Activated T-helper 17 cell treated with anti-CD3 and anti-CD28 coated beads, Interleukin-2, amount 50 U/mL, for 72 hours (primary cell): ENCODE results near the gene ATRN. TPM values are rescaled to one million over a fixed set of nuclear protein-coding genes. Genes with fewer than 3 reads are reported as not detected.
"Not testable (repeated sequence)": the region's sequence is repeated elsewhere in the genome, so short reads cannot be mapped to it uniquely, and the experiment has no call there.

Source experiments
- ATAC-seq: fragments of 150-1000 bp; cut with Tn5 transposase; replicated peaks from 2 replicates; pipeline ENCODE4 v1.10.0; 2021; ENCODE audit warnings: mild to moderate bottlenecking, moderate library complexity
- H3K27ac Mint-ChIP-seq: one replicate; pipeline ENCODE4 v1.8.0; 2022; ENCODE audit warnings: mixed read lengths
- H3K27me3 Mint-ChIP-seq: one replicate; pipeline ENCODE4 v1.8.0; 2022; ENCODE audit warnings: mixed read lengths
- H3K36me3 Mint-ChIP-seq: one replicate; pipeline ENCODE4 v1.8.0; 2022; ENCODE audit warnings: low read depth, mild to moderate bottlenecking, mixed read lengths
- H3K4me1 Mint-ChIP-seq: one replicate; pipeline ENCODE4 v1.8.0; 2022; ENCODE audit warnings: mixed read lengths
- H3K4me3 Mint-ChIP-seq: one replicate; pipeline ENCODE4 v1.8.0; 2022; ENCODE audit warnings: mild to moderate bottlenecking, mixed read lengths
- H3K9me3 Mint-ChIP-seq: one replicate; pipeline ENCODE4 v1.8.0; 2022; ENCODE audit warnings: mixed read lengths
- total RNA-seq, 2 donors: library from RNA; stranded (reverse); gene quantifications; one replicate each; pipeline ENCODE4 v1.2.3, GENCODE V29; 2022

ATRN gene
- total RNA-seq, 2 donors from 2014 or later, result 8.5 to 10.8 TPM

- peaks cover 17% of the 10 kb centered on the region for H3K9me3 Mint-ChIP-seq
Observed at GRCh38 chr20:3521852-3522740, 51.3 kb downstream of the ATRN start.

GRCh38 chr20:3524696-3525095 is 53.9 kb downstream of the ATRN start:
- not testable (repeated sequence) for H3K27ac Mint-ChIP-seq, H3K27me3 Mint-ChIP-seq, H3K4me1 Mint-ChIP-seq, ATAC-seq, H3K4me3 Mint-ChIP-seq, H3K36me3 Mint-ChIP-seq
- peaks cover 17% of the 10 kb centered on the region for H3K9me3 Mint-ChIP-seq

More at GRCh38 chr20:3521852-3522740, 51.3 kb downstream of the ATRN start:
- H3K27me3 Mint-ChIP-seq, result no peaks in the 10 kb centered on the region
- peaks cover 5% of the 10 kb centered on the region for H3K36me3 Mint-ChIP-seq
- H3K27ac Mint-ChIP-seq, result no peak overlapping the region
- H3K4me3 Mint-ChIP-seq, result no peak overlapping the region
- no peak for ATAC-seq
- no peaks in the 10 kb centered on the region for H3K4me1 Mint-ChIP-seq

GRCh38 chr20:3532089-3532615 is 61.3 kb downstream of the ATRN start:
- Mint-ChIP-seq H3K36me3 (peaks cover 18% of the 10 kb centered on the region), H3K4me3 (no peak overlapping the region), H3K9me3 (no peaks in the 10 kb centered on the region), H3K27me3 (no peaks in the 10 kb centered on the region), H3K27ac (no peak overlapping the region), H3K4me1 (peaks cover 8% of the 10 kb centered on the region)
- ATAC-seq, result no peak

- not testable (repeated sequence) for H3K27me3 Mint-ChIP-seq, H3K27ac Mint-ChIP-seq, H3K4me3 Mint-ChIP-seq, H3K9me3 Mint-ChIP-seq, ATAC-seq
- Mint-ChIP-seq H3K36me3 (peaks cover 53% of the 10 kb centered on the region), H3K4me1 (peaks cover 19% of the 10 kb centered on the region)
Observed at GRCh38 chr20:3537733-3538132, 66.9 kb downstream of the ATRN start.

GRCh38 chr20:3539311-3540107 is 68.7 kb downstream of the ATRN start:
- Mint-ChIP-seq H3K36me3 (peaks cover 54% of the 10 kb centered on the region), H3K9me3 (no peaks in the 10 kb centered on the region), H3K4me1 (peaks cover 12% of the 10 kb centered on the region), H3K27me3 (no peaks in the 10 kb centered on the region), H3K4me3 (no peak overlapping the region), H3K27ac (peak overlapping the region; percentile 69)
- ATAC-seq, result no peak

GRCh38 chr20:3541887-3542721 is 71.3 kb downstream of the ATRN start:
- H3K36me3 Mint-ChIP-seq, result peaks cover 58% of the 10 kb centered on the region
- no peaks in the 10 kb centered on the region for H3K9me3 Mint-ChIP-seq
- H3K27ac Mint-ChIP-seq, result no peak overlapping the region
- no peaks in the 10 kb centered on the region for H3K27me3 Mint-ChIP-seq
- peaks cover 12% of the 10 kb centered on the region for H3K4me1 Mint-ChIP-seq
- no peak for ATAC-seq
- no peak overlapping the region for H3K4me3 Mint-ChIP-seq

GRCh38 chr20:3543901-3544507 is 73.2 kb downstream of the ATRN start:
- peaks cover 57% of the 10 kb centered on the region for H3K36me3 Mint-ChIP-seq
- no peaks in the 10 kb centered on the region for H3K27me3 Mint-ChIP-seq
- no peak overlapping the region for H3K27ac Mint-ChIP-seq
- H3K4me3 Mint-ChIP-seq, result no peak overlapping the region
- ATAC-seq, result no peak
- peaks cover 8% of the 10 kb centered on the region for H3K4me1 Mint-ChIP-seq
- no peaks in the 10 kb centered on the region for H3K9me3 Mint-ChIP-seq

GRCh38 chr20:3545401-3545925 is 74.6 kb downstream of the ATRN start:
- no peaks in the 10 kb centered on the region for H3K27me3 Mint-ChIP-seq
- no peaks in the 10 kb centered on the region for H3K4me1 Mint-ChIP-seq
- ATAC-seq, result no peak
- H3K9me3 Mint-ChIP-seq, result no peaks in the 10 kb centered on the region
- H3K27ac Mint-ChIP-seq, result no peak overlapping the region
- H3K36me3 Mint-ChIP-seq, result peaks cover 59% of the 10 kb centered on the region
- no peak overlapping the region for H3K4me3 Mint-ChIP-seq

GRCh38 chr20:3547906-3548305 is 77.1 kb downstream of the ATRN start:
- H3K9me3 Mint-ChIP-seq, result no peaks in the 10 kb centered on the region
- H3K4me1 Mint-ChIP-seq, result peaks cover 6% of the 10 kb centered on the region
- no peak overlapping the region for H3K27ac Mint-ChIP-seq
- H3K27me3 Mint-ChIP-seq, result no peaks in the 10 kb centered on the region
- H3K36me3 Mint-ChIP-seq, result peaks cover 58% of the 10 kb centered on the region
- ATAC-seq, result no peak
- no peak overlapping the region for H3K4me3 Mint-ChIP-seq

- Mint-ChIP-seq H3K27me3 (no peaks in the 10 kb centered on the region), H3K27ac (no peak overlapping the region), H3K9me3 (no peaks in the 10 kb centered on the region), H3K4me1 (peaks cover 6% of the 10 kb centered on the region), H3K4me3 (no peak overlapping the region), H3K36me3 (peaks cover 67% of the 10 kb centered on the region)
- no peak for ATAC-seq
Observed at GRCh38 chr20:3550837-3551236, 80.0 kb downstream of the ATRN start.

GRCh38 chr20:3551681-3552434 is 81.0 kb downstream of the ATRN start:
- Mint-ChIP-seq H3K27me3 (no peaks in the 10 kb centered on the region), H3K4me3 (no peak overlapping the region), H3K27ac (peak overlapping the region; percentile 40), H3K4me1 (peaks cover 6% of the 10 kb centered on the region), H3K9me3 (no peaks in the 10 kb centered on the region), H3K36me3 (peaks cover 62% of the 10 kb centered on the region)
- ATAC-seq, result peak; percentile 66

GRCh38 chr20:3553663-3554062 is 82.8 kb downstream of the ATRN start:
- Mint-ChIP-seq H3K9me3 (no peaks in the 10 kb centered on the region), H3K36me3 (peaks cover 50% of the 10 kb centered on the region), H3K27me3 (no peaks in the 10 kb centered on the region), H3K4me1 (peaks cover 6% of the 10 kb centered on the region), H3K4me3 (no peak overlapping the region), H3K27ac (no peak overlapping the region)
- no peak for ATAC-seq

- H3K4me3 Mint-ChIP-seq, result no peak overlapping the region
- H3K36me3 Mint-ChIP-seq, result peaks cover 44% of the 10 kb centered on the region
- no peak for ATAC-seq
- no peaks in the 10 kb centered on the region for H3K4me1 Mint-ChIP-seq
- H3K9me3 Mint-ChIP-seq, result no peaks in the 10 kb centered on the region
- H3K27ac Mint-ChIP-seq, result no peak overlapping the region
- H3K27me3 Mint-ChIP-seq, result no peaks in the 10 kb centered on the region
Observed at GRCh38 chr20:3557237-3557785, 86.5 kb downstream of the ATRN start.
